ENCODE data around the gene AGBL1. TPM values are rescaled to one million over a fixed set of nuclear protein-coding genes. Genes with fewer than 3 reads are reported as not detected.

Gene AGBL1
- total and polyA plus RNA-seq, 7 donors, result 0.96 to 34.8 (median 6.6) TPM

DNA sequence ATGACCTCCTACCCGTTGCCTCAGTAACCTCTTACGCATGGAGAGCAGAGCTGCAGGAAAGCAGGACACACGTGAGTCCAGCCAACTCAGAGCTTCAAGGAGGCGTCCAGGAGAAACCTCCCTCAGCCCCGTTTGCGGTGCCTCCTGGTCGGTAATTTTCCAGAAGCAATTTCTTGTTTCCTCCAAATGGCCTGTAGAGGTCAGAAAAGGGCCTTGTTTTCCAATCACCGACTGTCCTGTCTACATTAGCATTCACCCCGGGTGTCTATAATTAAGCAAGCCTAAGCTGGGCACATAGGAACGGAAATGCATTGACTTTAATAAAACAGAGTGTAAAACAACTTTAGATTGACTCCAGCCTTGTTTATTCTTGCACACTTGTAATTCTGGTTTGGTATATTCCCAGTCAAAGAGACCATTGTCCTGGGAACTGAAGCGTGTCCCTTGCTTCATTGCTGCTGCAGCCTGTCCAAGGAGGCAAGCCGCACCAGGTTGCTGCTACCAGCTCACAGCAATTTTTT, 836.2 kb downstream of the AGBL1 start:
- Histone ChIP-seq H3K36me3 (ENCODE audit: insufficient read depth in 1 of 2, low read depth in 1 of 2) (no peaks in the 10 kb centered on the region), H3K27me3 (ENCODE audit: insufficient read depth in 3 of 3, low read length in 2 of 3) (no peaks in the 10 kb centered on the region), H3K4me3 (no peak overlapping the region), H3K4me1 (no peaks in the 10 kb centered on the region), H3K9me3 (no peaks in the 10 kb centered on the region), H3K27ac (no peak overlapping the region)
- DNase-seq, result no peak
- TF ChIP-seq, protein P1, sequence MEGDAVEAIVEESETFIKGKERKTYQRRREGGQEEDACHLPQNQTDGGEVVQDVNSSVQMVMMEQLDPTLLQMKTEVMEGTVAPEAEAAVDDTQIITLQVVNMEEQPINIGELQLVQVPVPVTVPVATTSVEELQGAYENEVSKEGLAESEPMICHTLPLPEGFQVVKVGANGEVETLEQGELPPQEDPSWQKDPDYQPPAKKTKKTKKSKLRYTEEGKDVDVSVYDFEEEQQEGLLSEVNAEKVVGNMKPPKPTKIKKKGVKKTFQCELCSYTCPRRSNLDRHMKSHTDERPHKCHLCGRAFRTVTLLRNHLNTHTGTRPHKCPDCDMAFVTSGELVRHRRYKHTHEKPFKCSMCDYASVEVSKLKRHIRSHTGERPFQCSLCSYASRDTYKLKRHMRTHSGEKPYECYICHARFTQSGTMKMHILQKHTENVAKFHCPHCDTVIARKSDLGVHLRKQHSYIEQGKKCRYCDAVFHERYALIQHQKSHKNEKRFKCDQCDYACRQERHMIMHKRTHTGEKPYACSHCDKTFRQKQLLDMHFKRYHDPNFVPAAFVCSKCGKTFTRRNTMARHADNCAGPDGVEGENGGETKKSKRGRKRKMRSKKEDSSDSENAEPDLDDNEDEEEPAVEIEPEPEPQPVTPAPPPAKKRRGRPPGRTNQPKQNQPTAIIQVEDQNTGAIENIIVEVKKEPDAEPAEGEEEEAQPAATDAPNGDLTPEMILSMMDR (IDR thresholded peaks at IDR 0.05), result peak; percentile 48
- 12 to 29% (median 13%) methylated on average over 12 of the region's 12 CpGs for WGBS, 3 donors
- intact Hi-C loops (cut with DNase I), result loop anchor here (5.0 to 10.0 kb wide), 4 partner anchors 689 to 1359 kb away; no protein-coding TSS in a partner anchor
- ATAC-seq, result peak; percentile 60 to 90 (median 80)

DNA sequence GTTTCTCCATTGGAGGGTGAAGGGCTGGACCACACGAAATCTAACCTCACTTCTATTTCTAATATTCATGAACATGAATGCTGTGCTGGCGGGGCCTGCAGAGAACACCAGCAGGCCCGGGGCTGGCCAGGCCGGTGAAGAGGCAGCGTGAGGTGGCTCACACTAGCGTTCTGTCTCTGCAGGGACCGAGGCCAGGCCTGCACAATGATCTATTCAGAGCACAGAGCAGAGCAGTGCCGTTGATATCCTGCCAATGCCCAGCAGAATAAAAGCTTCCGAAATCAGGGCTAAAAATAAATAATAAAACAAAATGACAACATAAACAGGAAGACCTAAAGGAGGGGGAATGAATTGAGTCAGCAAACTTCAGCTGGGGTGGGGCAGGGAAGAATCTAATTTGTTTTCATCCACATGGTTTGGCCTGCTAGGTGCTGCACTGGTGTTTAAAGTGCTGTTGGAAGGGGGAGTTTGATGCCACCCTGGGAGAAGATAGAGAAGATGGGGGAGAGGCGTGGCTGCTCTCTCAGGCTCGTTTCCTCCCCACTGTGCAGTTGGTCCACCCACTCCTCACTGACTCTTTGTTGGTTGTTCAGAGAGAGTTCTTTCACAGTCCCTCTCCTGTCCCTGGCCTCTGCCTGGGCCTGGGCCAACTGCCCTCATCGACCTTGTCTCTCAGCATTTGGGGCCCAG, 837.1 kb downstream of the AGBL1 start:
- Histone ChIP-seq H3K4me3 (no peak overlapping the region), H3K27ac (no peak overlapping the region), H3K36me3 (ENCODE audit: insufficient read depth in 1 of 2, low read depth in 1 of 2) (no peaks in the 10 kb centered on the region), H3K27me3 (ENCODE audit: insufficient read depth in 3 of 3, low read length in 2 of 3) (no peaks in the 10 kb centered on the region), H3K4me1 (no peaks in the 10 kb centered on the region), H3K9me3 (no peaks in the 10 kb centered on the region)
- DNase-seq (no peak), ATAC-seq (peak; percentile 53 to 86 (median 82))
- intact Hi-C loops (cut with DNase I), result loop anchor here (5.0 to 10.0 kb wide), 4 partner anchors 688 to 1358 kb away; no protein-coding TSS in a partner anchor
- 24 to 38% (median 25%) methylated on average over 12 of the region's 12 CpGs for WGBS, 3 donors
- TF ChIP-seq, protein P1 (IDR thresholded peaks at IDR 0.05), result no peak

DNA sequence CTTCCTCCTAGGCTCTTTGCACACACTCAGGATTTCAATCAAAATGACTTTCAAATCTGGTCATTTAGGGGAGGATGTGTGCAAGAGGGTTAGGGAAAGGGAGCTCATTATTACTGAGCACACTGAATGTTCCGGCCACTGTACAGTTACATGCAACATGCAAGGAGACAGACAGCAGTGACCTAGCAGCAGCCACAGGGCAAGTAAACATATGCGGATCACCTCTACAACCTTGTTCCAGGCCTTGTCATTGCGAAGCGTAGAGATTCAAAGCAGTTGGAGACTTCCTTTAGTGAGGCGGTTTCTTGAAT, 837.6 kb downstream of the AGBL1 start:
- 88 to 98% (median 91%) methylated on average over 5 of the region's 5 CpGs for WGBS, 3 donors
- TF ChIP-seq, protein P1 (IDR thresholded peaks at IDR 0.05), result no peak
- no peak for ATAC-seq

DNA sequence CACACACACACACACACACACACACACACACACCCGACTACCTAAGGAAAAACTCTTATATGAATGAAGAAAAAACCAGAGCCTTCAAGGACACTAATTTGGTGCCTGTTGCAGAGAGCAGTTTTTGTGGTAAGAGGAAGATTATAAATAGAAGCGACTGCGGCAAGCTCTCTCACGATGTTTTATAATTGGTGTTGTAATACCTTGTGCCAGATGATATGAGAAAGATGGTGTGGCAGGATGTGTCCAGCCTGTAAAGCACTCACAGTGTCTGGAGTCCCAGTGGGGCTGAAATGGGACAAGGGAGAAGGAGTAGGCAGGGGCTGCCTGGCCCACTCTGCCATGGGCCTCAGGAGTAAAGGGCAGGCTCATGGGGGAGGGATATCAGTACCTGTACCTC, 839.9 kb downstream of the AGBL1 start:
- no peak overlapping the region for H3K27ac ChIP-seq

More for the DNA sequence above, 837.6 kb downstream of the AGBL1 start:
- Histone ChIP-seq H3K27me3 (ENCODE audit: insufficient read depth in 3 of 3, low read length in 2 of 3) (no peaks in the 10 kb centered on the region), H3K36me3 (ENCODE audit: insufficient read depth in 1 of 2, low read depth in 1 of 2) (no peaks in the 10 kb centered on the region), H3K4me3 (no peak overlapping the region), H3K4me1 (no peaks in the 10 kb centered on the region), H3K27ac (no peak overlapping the region), H3K9me3 (no peaks in the 10 kb centered on the region)
- intact Hi-C loops (cut with DNase I), result loop anchor here (5.0 to 10.0 kb wide), 4 partner anchors 687 to 1357 kb away; no protein-coding TSS in a partner anchor
- DNase-seq, result no peak

More for the DNA sequence above, 839.9 kb downstream of the AGBL1 start:
- Histone ChIP-seq H3K27me3 (ENCODE audit: insufficient read depth in 3 of 3, low read length in 2 of 3) (no peaks in the 10 kb centered on the region), H3K36me3 (ENCODE audit: insufficient read depth in 1 of 2, low read depth in 1 of 2) (no peaks in the 10 kb centered on the region), H3K4me1 (no peaks in the 10 kb centered on the region), H3K4me3 (no peak overlapping the region), H3K9me3 (no peaks in the 10 kb centered on the region)
- intact Hi-C loops (cut with DNase I), result loop anchor here (5.0 to 10.0 kb wide), 4 partner anchors 685 to 1355 kb away; no protein-coding TSS in a partner anchor
- ATAC-seq, result peak in 2 of 4 donors; percentile 49 to 56
- WGBS, 3 donors, result 42 to 51% (median 43%) methylated on average over 4 of the region's 4 CpGs
- no peak for DNase-seq
- TF ChIP-seq, protein P1 (IDR thresholded peaks at IDR 0.05), result no peak

Measured in psoas muscle (tissue), 8 donors.